Measurements from ENCODE around the gene GPC6.

GPC6 gene

GRCh38 chr13:93561576-93562225 is 335.1 kb downstream of the GPC6 start:
- DNase-seq (ENCODE audit: low read depth in 2 of 2) = no peak

GRCh38 chr13:93562676-93563075 is 336.1 kb downstream of the GPC6 start:
- no peak for DNase-seq (ENCODE audit: low read depth in 2 of 2)

- no peak for DNase-seq (ENCODE audit: low read depth in 2 of 2)
These were observed 350.5 kb downstream of the GPC6 start for GRCh38 chr13:93577105-93577504.

DNA sequence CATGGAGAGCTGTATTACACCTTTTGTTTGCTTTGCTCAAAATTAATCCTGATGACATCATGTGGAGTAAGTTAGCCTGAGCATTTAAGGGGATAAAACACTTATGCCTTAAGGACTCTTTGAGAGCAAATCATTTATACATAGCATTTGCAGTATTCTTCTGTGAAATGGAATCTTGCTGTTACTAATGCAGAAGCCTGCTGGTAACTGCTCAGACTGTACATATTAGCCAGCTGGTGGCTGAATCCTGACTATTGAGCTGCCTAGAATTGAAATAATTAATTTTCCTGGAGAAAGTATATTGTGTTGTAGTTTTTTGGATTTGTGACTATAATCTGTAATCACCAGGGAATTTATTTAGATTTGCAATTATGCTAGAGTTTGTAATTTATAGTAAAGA is 363.2 kb downstream of the GPC6 start:
- DNase-seq (ENCODE audit: low read depth in 2 of 2) = no peak

DNA sequence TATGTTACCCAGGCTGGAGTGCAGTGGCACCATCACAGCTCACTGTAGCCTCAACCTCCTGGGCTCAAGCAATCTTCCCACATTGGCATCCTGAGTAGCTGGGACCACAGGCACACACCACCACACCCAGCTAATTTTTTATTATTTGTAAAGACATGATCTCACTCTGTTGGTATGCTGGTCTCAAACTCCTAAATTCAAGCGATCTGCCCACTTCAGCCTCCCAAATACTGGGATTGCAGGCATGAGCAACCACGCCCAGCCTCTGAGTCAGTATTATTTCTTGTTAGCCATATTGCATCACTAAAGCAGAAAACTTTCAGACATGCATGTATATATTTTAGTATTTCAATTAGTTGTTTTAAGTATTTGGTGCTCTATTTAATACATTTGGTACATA is 376.4 kb downstream of the GPC6 start:
- DNase-seq (ENCODE audit: low read depth in 2 of 2) = peak; percentile 68 to 73

GRCh38 chr13:93614776-93615175 is 388.2 kb downstream of the GPC6 start:
- no peak for DNase-seq (ENCODE audit: low read depth in 2 of 2)

GRCh38 chr13:93620181-93620765 is 393.7 kb downstream of the GPC6 start:
- peak; percentile 89 to 93 for DNase-seq (ENCODE audit: low read depth in 2 of 2)

GRCh38 chr13:93621051-93621450 is 394.4 kb downstream of the GPC6 start:
- DNase-seq (ENCODE audit: low read depth in 2 of 2) = no peak

- DNase-seq (ENCODE audit: low read depth in 2 of 2) = no peak
These were observed 395.4 kb downstream of the GPC6 start for GRCh38 chr13:93621966-93622365.

GRCh38 chr13:93624311-93624777 is 397.7 kb downstream of the GPC6 start:
- DNase-seq (ENCODE audit: low read depth in 2 of 2) = no peak

- DNase-seq (ENCODE audit: low read depth in 2 of 2) = no peak
These were observed 398.9 kb downstream of the GPC6 start for GRCh38 chr13:93625536-93625935.

DNA sequence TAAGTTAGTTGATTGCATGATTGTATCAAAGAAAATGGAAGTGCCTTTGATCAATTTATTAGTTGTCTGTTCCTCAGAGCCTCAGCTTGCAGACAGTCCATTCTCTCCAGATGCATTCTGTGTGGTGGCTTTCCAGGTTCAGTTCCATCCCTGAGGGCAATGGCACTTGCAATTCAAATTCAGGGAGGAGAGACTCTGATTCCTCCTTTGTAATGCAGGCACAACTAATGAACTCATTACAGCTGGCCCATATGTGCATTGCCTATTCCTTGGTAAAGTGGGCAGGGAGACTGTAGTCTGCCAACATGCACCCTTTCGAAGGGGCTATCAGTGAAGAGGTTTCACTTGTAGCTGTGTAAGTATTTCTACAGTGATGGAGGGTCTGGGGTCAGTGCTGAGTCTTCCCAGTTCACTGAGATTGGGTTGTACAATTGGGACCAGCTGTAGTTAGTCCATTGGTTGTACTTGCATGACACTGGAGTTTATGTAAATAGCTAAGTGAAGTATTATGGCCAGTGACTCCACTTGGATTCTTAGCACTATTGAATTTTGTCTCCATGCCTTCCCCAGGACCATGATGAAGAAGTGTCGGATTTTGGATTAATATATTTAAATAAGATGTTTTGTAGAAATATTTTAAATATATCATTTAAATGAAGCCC is 401.7 kb downstream of the GPC6 start:
- DNase-seq (ENCODE audit: low read depth in 2 of 2) = no peak

DNA sequence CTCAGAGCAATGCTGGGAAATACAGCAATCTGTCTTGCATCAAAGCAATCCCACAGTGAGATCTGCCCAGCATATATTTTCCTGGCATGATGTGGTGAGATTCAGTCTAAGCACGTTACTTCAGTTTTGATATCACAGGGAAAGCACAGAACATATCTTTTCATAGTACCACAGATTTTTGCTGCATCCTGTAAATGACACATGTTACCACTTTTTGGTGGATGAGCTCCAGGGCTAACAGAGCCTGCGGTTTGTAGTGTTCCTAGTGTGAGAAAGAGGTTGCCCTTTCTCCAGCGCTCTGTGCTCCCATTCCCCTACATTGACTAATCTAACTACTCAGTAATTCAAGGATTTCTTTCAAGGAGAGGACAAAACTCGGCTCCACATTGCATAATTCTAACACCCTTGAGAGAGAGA is 409.0 kb downstream of the GPC6 start:
- DNase-seq (ENCODE audit: low read depth in 2 of 2) = peak; percentile 83 to 86

GRCh38 chr13:93637852-93638251 is 411.2 kb downstream of the GPC6 start:
- DNase-seq (ENCODE audit: low read depth in 2 of 2) = no peak

GRCh38 chr13:93640452-93640851 is 413.8 kb downstream of the GPC6 start:
- no peak for DNase-seq (ENCODE audit: low read depth in 2 of 2)

DNA sequence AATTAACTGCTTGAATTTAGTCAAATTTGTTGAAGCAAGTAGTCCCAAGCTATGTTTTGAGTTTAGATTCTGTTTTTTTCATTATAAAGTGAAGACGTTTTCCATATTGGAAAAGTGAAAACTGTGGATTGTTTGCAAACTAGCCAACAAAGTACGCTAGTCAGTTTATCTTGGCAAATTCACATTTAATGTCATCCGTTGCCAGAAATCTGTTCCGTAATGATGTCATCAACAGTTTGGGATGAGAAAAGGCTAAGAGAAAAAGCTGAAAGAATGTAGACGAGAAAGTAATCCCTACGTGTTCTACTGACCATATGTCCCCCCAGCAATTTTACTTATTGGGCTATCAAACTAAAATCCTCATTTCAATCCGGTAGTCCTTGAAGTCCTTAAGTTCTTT is 419.6 kb downstream of the GPC6 start:
- DNase-seq (ENCODE audit: low read depth in 2 of 2) = no peak

DNA sequence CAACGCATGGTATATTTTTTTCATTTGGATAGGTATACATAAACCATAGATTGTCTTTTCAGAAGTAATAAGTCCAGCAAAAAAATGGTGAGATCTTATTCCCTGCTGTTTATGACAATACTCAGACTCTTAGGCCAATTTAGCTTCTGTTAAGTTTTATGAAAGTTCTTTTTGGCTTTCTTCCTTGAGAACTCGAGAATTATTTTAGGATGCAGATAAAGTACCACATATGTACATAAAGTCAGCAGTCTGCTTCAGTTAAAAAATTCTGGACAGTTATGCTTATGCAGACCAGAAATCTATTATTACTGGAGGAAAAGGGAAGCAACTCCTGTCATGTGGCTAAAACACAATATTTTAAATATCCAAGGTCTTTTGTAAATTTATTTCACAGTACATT is 422.9 kb downstream of the GPC6 start:
- no peak for DNase-seq (ENCODE audit: low read depth in 2 of 2)

GRCh38 chr13:93653776-93654175 is 427.2 kb downstream of the GPC6 start:
- DNase-seq (ENCODE audit: low read depth in 2 of 2) = no peak

- no peak for DNase-seq (ENCODE audit: low read depth in 2 of 2)
These were observed 428.5 kb downstream of the GPC6 start for GRCh38 chr13:93655154-93655553.

- no peak for DNase-seq (ENCODE audit: low read depth in 2 of 2)
These were observed 433.9 kb downstream of the GPC6 start for GRCh38 chr13:93660391-93661063.

DNA sequence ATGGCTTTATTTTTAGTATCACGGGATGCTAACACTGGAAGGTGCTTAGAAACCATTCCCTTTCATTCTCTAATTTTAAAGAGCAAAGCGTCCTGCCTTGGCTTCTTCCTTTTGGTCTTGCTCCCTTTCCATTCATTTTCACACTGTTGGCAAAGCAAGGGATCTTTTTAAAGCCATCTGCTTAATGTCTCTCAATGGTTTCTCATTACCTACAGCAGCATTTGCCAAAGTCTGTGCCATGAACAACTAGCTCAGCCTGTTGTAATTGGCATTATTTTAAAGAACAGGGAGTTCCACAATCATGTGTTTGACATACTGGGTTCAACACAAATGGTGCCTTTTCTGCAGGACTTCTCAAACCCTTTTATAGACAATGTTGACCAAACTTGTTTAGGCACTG is 444.3 kb downstream of the GPC6 start:
- no peak for DNase-seq (ENCODE audit: low read depth in 2 of 2)

- no peak for DNase-seq (ENCODE audit: low read depth in 2 of 2)
These were observed 446.4 kb downstream of the GPC6 start for GRCh38 chr13:93672996-93673395.

GRCh38 chr13:93673885-93674284 is 447.3 kb downstream of the GPC6 start:
- no peak for DNase-seq (ENCODE audit: low read depth in 2 of 2)
